Measurements from ENCODE around the gene PHF14.
"Not testable (repeated sequence)": the region's sequence is repeated elsewhere in the genome, so short reads cannot be mapped to it uniquely, and the experiment has no call there.

The PHF14 gene

GRCh38 chr7:10990748-10991147, 17.1 kb downstream of the PHF14 start:
- DNase-seq: not testable (repeated sequence)

- DNase-seq: not testable (repeated sequence)
These were observed 22.0 kb downstream of the PHF14 start for GRCh38 chr7:10995482-10996166.

GRCh38 chr7:10998996-10999757, 25.5 kb downstream of the PHF14 start:
- no peak for DNase-seq

- no peak for DNase-seq
These were observed 31.5 kb downstream of the PHF14 start for GRCh38 chr7:11005202-11005601.

- DNase-seq: no peak
These were observed 32.6 kb downstream of the PHF14 start for GRCh38 chr7:11006291-11006690.

GRCh38 chr7:11009631-11010030, 36.0 kb downstream of the PHF14 start:
- no peak for DNase-seq

- no peak for DNase-seq
These were observed 47.8 kb downstream of the PHF14 start for GRCh38 chr7:11021468-11021867.

GRCh38 chr7:11026452-11027359, 53.0 kb downstream of the PHF14 start:
- no peak for DNase-seq

GRCh38 chr7:11035661-11036060, 62.0 kb downstream of the PHF14 start:
- DNase-seq: no peak

GRCh38 chr7:11039974-11040373, 66.3 kb downstream of the PHF14 start:
- no peak for DNase-seq

GRCh38 chr7:11054033-11054432, 80.4 kb downstream of the PHF14 start:
- DNase-seq: no peak

- no peak for DNase-seq
These were observed 87.2 kb downstream of the PHF14 start for GRCh38 chr7:11060893-11061292.

- no peak for DNase-seq
These were observed 88.4 kb downstream of the PHF14 start for GRCh38 chr7:11062110-11062509.

GRCh38 chr7:11069591-11069990, 95.9 kb downstream of the PHF14 start:
- no peak for DNase-seq

- no peak for DNase-seq
These were observed 104.1 kb downstream of the PHF14 start for GRCh38 chr7:11077816-11078215.

- DNase-seq: no peak
These were observed 104.7 kb downstream of the PHF14 start for GRCh38 chr7:11078247-11078834.

GRCh38 chr7:11079907-11080306, 106.2 kb downstream of the PHF14 start:
- no peak for DNase-seq

- DNase-seq: no peak
These were observed 108.4 kb downstream of the PHF14 start for GRCh38 chr7:11082121-11082520.

GRCh38 chr7:11082552-11083213, 109.0 kb downstream of the PHF14 start:
- no peak for DNase-seq

- DNase-seq: no peak
These were observed 109.5 kb downstream of the PHF14 start for GRCh38 chr7:11083214-11083568.

- DNase-seq: no peak
These were observed 130.9 kb downstream of the PHF14 start for GRCh38 chr7:11104578-11104977.

- DNase-seq: no peak
These were observed 136.0 kb downstream of the PHF14 start for GRCh38 chr7:11109659-11110058.

All from NCI-H2029 (cell line).